NCI-H146 treated with DMSO at 0.1 percent for 48 hours (cell line): ENCODE results near the gene PTGES3.

Source experiments
- DNase-seq: peaks from one replicate; lab custom pipeline; 2025; ENCODE audit not compliant: unreplicated experiment; lab: John Stamatoyannopoulos, UW

The PTGES3 gene

GRCh38 chr12:56630180-56630632, 57.9 kb downstream of the PTGES3 start, which contains the start of gene BAZ2A:
TSS of gene BAZ2A (minus strand) at chr12:56630326. CDS start at chr12:56617530, 12,796 bp downstream.
- peak; percentile 56 for DNase-seq

- DNase-seq: no peak
Measured at GRCh38 chr12:56629459-56630179, 58.5 kb downstream of the PTGES3 start.

- peak; percentile 30 for DNase-seq
Measured at GRCh38 chr12:56628671-56629458, 59.2 kb downstream of the PTGES3 start.

GRCh38 chr12:56626701-56627100, 61.4 kb downstream of the PTGES3 start:
- DNase-seq: no peak

GRCh38 chr12:56622535-56622934, 65.5 kb downstream of the PTGES3 start:
- no peak for DNase-seq

- DNase-seq: no peak
Measured at GRCh38 chr12:56616925-56617324, 71.2 kb downstream of the PTGES3 start.

- no peak for DNase-seq
Measured at GRCh38 chr12:56616244-56616643, 71.8 kb downstream of the PTGES3 start.

GRCh38 chr12:56614627-56615026, 73.5 kb downstream of the PTGES3 start:
- no peak for DNase-seq
